Stimulated activated CD4-positive, alpha-beta T cell treated with anti-CD3 and anti-CD28 coated beads, Interleukin-4, amount 100 ng/mL, for 24 hours (primary cell): ENCODE data around the gene ASCC1.
"Not testable (repeated sequence)": the region's sequence is repeated elsewhere in the genome, so short reads cannot be mapped to it uniquely, and the experiment has no call there.

Experiments used
- DNase-seq: peaks from one replicate; pipeline ENCODE4 v3.0.0-alpha.2; 2020

Gene ASCC1

DNA sequence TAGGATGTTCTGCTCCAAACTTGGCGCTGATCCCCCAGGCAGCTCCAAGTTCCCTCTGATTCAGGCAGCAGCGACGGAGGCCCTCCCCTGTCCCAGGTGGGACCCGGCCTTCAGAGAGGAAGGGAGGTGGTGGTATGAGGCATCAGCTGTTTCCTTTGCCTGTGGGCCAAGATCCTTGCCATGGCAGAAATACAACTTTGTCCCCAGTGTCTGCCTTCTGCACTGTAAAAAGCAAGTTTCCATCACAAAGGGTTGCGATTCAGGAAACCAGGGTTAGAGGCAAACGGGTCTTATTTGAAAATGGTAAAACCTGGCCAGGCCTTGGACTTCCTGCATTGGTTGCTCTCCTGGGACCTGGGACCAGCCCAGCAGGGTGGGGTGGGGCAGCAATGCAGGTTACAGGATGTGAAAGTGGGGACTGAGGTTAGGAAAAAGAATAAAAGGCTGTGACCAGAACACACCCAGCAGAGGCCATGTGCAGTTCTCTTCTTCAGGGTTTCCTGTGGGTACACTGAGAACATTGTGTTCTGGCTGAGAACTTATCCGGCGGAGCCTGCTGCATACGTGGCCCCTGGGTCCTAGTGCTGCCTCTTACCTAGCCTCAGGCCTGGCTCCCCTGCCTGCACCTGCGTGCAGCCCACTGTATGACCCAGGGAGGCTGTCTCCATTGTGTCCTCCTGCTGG is 32.5 kb upstream of the ASCC1 start:
- peak; percentile 69 for DNase-seq

DNA sequence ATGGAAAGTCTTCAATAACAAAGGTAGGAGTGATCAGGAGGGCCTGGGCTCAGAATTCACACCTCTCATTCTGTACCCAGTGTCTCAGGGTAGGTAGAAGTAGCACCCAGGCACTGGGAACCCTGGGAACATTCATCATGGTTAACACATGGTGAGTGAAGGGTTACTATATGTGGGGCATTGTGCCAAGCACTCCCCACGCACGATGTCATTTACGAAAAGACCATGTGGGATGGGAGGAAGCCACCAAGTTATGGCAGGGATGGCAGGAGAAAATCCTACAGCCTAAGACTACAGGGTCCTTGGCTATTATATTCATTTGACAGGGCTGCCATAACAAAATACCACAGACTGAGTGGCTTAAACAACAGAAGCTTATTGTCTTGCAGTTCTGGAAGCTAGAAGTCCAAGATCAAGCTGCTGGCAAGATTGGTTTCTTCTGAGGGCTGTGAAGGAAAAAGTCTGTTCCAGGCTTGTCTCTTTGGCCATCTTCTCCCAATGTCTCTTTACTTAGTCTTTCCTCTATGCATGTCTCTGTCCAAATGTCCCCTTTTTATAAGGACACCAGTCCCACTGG is 30.0 kb upstream of the ASCC1 start:
- no peak for DNase-seq

DNA sequence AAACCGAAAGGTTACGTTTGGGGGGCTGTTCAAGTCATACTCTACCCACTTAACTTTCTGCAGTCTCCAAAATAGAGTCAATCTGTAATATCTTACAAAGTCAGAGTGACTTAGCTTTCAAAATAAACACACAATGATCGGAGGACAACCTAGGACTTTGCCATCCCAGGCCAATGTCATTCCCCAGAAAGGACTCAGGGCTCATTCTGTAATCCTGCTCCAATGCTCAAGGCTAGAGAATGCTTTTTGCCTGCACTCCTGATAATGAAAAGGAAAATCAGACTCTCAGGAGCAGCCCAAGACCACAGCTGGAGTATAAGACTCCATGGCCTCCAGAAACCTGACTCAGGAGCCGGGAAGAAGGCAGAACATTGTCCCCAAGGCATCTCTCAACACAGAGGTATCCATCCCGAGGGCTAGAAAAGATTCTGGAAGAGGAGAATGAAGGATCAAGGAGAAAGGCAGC is 28.5 kb upstream of the ASCC1 start:
- DNase-seq: no peak

DNA sequence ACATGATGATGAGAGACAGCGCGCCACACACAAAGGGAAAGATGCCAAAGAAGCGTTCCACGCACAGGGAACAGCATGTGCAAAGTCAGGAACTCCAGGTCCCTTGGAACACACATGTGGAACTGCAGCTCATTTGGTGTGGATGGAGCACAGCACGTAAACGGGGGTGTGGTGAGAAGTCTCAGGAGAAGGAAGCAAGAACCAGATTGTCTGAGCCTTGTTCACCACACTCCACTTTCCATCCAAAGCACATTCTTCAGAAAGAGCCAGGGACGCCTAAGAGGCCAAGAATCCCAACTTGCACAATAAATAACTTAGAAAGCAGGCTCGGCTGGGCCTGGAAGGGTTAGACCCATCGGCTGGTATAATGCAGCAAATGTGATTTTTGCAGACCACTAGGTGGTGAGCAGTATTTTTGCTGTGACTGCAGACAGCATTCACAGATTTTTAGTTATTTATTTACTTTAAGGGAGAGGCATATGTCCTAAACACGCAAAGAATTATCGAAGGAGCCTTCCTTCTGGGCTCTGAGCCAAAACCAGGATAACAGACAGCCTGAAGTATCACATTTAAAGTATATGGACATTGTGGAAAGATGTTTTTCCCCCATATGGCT is 27.9 kb upstream of the ASCC1 start:
- DNase-seq: no peak

DNA sequence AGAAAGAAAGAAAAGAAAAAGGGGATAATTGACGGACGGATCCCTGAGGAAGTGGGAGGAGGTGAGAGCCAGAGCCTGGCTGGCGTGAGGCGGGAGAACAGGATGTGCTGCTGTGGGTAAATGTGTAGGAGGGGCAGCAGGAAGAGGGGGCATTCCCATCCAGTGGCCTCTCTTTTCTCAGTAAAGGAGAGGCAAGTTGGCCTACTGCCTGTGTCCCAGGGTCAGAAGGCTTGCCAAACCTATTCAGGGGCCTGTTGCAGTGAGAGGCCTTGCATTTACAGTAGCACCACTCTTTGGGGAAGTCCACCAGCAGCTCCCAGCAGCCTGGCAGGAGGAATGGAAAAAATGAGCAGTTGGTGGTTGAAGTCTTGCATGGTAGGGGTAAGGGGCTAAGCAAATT is 26.6 kb upstream of the ASCC1 start:
- no peak for DNase-seq

DNA sequence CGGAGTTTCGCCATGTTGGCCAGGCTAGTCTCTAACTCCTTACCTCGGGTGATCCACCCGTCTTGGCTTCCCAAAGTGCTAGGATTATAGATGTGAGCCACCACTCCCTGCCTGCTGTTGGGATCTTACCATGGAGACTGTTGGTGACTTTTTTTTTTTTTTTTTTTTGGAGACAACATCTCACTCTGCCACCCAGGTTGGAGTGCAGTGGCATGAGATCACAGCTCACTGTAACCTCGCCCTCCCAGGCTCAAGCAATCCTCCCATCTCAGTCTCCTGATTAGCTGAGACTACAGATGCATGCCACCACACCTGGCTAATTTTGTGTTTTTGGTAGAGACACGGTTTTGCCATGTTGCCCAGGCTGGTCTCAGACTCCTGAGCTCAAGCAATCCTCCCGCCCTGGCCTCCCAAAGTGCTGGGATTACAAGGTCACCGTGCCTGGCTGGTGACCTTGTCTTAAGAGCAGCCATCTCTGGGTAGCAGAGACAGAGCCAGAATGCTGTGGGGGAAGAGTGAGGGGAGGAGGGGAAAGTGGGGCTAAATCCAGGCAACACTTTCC is 25.7 kb upstream of the ASCC1 start:
- no peak for DNase-seq

DNA sequence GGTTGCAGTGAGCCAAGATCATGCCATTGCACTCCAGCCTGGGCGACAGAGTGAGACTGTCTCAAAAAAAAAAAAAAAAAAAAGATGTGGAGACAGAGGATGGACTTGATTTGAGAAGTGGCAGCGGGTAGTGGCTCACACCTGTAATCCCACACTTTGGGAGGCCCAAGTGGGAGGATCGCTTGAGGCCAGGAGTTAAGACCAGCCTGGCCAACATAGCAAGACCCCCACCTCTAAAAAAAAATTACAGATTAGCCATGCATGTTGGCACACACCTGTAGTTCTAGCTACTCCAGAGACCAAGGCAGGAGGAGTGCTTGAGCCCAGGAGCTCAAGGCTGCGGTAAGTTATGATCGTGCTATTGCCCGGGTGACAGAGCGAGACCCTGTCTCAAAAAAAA is 24.3 kb upstream of the ASCC1 start:
- DNase-seq: no peak

DNA sequence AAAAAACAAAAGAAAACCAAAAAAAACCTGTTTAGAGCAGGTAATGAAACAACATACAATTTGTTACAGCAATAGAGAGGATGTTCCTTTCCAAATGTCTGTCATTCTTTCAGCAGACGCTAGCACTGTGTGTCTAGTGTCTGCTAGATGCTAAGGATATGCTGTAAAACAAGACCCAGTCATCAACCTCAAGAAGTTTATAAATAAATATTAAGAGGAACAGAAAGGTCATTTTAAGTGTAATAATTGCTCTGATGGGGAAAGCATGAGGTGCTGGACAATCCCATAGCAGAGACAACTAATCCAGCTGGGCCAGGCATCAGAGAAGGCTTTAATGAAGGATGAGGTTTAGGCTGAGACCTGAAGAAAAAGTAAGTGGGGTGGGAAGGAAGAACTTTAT is 23.3 kb upstream of the ASCC1 start:
- DNase-seq: no peak

DNA sequence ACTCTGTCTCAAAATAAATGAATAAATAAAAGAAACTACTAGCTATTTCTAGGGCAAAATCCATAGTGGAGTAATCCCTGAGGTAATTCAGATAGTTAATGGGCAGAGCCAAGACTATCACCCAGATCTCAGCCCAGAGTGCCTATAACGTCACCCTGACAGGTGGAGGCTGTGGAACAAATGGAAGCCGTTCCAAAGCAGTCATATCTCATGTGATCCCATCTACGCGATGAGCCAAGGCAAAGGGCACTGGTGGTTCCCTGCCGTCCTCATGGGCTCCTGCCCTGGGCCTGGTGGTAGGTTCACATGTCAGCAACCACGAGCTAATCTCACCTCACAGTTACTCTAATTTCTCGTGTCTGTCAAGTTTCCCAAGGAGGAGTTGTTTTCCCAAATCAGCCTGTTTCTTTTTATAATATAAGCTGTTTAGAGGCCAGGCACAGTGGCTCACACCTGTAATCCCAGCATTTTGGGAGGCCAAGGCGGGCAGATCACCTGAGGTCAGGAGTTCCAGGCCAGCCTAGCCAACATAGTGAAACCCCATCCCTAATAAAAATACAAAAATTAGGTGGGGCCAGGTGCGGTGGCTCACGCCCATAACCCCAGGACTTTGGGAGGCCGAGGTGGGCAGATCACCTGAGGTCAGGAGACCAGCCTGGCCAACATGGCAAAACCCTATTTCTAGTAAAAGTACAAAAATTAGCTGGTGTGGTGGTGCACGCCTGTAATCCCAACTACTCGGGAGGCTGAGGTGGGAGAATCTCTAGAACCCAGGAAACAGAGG is 22.5 kb upstream of the ASCC1 start:
- DNase-seq: no peak

DNA sequence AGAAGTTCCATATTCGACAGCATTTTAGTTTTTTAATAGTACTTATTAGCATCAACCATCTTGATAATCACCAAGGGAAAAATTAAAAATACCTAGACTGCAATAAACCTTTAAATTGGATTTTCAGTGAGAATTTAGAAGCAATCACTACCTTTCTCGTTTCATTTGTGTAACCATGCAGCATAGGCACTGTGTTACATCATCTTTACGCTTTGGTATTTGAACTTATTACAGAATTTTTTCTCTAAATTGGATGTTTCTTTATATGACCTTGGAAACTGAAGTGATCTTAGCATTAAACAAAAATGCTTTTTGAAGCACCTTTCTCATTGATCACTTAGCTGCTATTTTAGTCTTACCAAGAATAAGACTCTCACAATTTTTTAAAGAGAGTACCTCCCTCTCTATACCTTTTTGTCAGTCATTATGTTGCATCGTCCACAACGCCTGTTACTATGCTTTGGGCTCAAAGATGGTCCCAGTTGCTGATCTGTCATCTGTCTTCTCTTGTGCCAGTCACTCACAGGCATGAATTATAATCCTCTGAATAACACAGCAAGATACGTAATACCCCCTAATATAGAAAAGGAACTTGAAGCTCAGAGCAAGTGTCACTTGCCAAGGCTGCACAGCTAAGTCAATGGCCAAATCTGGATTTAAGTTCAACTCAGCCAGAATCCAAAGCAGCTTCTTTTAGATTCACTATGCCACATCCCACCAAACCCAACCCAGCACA is 19.6 kb upstream of the ASCC1 start:
- no peak for DNase-seq

DNA sequence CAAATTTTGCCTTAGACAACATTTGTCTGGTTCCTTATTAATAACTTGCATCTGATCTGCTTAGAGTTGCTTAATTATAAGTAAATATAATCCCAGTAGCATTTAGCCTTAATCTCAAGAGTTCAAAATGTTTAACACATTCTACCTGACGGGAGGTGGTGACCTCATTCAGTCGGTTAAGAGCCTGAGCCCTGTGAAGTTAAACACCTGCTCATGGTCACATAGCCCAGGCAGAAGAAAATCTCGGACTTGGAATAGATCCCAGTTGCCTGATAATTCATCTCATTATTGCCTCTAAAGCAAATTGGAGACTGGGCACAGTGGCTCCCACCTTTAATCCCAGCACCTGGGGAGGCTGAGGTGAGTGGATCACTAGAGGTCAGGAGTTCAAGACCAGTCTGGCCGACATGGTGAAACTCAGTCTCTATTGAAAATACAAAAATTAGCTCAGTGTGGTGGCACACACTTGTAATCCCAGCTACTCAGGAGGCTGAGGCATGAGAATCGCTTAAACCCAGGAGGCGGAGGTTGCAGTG is 18.6 kb upstream of the ASCC1 start:
- DNase-seq: no peak

DNA sequence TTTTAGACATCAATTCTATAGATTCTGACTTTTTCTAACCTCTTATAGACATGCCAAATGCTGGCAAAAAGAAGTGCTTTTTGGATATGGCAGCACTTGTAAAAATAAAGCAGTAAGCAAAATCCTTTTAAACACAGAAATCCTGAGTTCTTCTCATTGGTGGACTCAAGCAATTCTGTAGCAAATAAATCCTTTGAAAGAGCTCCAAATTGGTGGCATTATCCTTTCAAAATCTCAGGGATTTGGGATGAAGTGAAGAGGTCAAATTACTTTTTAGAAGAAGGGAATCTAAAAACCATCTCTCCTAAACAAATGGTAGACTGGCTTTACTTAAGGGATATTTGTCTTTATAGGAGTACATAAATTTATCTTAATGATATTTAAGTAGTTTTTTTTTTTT is 17.5 kb upstream of the ASCC1 start:
- no peak for DNase-seq

DNA sequence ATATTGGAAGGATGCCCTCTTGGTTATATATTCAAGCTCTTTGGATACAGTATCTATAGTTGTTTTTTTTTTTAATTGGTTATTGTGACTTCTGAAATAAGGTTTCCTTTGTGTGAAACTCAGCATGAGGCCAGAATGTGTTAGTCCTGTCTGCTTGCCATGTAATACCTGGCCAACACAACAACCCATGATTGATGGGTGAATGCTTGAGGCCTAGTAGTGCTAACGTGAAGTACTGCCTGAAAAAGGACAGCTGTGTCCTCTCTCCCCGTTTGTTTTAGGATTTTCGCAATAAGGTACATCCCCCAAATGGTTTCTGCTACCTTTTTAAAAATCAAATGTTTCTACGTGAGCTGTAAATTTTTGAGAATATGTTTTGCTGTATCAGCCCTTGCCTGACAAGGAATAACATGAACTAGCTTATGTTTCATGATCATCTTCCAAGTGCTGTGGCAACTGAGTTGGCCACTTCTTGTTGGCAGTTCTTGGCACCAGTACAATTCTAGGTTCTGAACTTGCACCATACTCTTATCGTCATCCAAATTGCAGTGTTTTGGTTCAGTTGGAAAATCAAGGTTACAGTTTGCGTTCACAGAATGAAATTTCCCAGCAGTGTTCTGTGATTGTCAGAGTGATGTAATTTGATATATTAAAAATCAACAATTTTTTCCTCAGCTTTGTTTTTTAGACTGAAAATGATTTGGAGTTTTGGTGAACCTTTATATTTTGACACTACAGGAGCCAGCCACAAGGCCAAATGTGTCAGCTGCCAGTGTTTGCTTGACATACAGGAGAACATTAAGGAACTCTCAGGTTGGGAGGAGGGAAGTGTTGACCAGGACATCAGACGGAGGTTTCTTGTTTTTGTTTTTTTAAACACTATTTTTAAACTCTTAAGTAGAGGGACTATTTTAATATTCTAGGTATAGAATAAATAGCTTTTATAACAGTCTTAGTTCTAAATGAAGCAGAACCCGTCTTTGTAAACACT is 13.5 kb upstream of the ASCC1 start:
- DNase-seq: no peak

DNA sequence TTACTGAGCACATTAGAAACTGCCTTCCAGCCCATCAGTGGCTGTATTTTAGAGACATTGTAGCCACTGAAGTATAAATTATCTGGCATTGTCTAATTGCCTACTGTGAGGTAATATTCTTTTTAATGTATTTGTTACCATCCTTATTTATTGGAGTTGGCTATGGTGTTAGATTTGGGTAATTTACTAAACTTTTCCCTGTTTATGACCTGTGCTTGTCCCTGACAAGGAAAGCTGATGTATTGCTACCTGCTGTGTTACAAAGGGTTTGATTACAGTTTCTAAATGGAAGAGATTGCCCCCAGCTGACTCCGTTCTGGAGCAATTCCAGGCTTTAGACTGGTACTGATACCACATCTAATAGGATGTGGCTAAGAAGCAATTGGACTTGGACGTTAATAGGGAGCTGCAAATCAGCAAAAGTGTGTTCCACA is 12.3 kb upstream of the ASCC1 start:
- DNase-seq: no peak

DNA sequence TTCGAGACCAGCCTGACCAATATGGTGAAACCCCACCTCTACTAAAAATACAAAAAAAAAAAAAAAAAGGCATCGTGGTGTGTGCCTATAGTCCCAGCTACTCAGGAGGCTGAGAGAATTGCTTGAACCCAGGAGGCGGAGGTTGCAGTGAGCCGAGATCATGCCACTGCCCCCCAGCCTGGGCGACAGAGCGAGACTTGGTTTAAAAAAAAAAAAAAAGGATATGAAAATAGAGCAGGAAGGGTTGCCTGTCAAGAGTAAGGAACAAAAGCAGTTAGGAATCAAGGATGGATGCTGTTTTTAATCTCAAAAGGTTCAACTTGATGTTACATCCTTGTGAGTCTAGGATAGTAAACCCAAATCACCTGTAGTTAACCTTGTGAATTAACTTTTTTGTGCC is 11.8 kb upstream of the ASCC1 start:
- DNase-seq: no peak

DNA sequence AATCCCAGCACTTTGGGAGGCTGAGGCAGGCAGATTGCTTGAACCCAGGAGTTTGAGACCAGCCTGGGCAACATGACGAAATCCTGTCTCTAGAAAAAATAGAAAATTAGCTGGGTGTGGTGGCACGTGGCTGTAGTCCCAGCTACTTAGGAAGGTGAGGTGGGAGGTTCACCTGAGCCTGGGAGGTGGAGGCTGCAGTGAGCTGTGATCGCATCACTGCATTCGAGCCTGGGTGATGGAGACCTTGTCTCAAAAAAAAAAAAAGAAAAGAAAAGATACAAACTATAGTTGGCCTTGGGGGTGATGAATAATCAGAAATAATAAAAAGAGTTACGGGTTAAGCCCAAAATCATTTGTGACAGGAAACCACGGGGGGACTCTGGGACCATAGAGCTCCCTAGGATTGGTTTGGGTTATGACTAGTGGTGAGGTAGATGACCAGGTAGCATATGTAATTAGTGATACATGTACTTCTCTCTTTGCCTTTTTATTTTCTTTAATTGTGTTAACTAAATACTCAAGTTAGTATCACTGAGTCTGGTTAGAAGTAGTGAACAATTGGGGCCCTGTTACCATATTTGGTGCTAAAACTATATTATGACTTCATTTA is 10.4 kb upstream of the ASCC1 start:
- no peak for DNase-seq

DNA sequence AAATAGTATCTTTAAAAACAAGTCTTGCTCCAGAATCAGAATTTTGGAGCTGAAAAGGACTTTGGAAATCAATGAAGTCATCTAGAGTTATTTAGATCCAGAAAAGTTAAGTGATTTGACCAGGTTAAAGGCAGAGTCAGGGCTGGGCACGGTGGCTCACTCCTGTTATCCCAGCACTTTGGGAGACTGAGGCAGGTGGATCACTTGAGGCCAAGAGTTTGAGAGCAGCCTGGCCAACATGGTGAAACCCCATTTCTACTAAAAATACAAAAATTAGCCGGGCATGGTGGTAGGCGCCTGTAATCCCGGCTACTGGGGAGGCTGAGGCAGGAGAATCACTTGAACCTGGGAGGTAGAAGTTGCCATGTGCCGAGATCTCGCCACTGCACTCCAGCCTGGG is 8.1 kb upstream of the ASCC1 start:
- not testable (repeated sequence) for DNase-seq

DNA sequence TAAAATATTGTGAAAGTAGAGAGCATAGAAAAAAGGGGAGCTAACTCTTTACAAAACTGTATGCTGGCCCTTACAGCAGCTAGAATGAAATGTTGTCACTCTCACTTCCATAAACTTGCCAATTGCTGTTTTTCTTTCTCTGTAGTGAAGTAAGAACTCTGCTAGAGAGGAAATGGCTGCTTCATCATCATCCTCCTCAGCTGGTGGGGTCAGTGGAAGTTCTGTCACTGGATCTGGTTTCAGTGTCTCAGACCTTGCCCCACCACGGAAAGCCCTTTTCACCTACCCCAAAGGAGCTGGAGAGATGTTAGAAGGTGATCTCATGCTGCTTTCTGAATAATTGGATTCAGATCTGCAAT is 7.6 kb upstream of the ASCC1 start:
- DNase-seq: no peak

DNA sequence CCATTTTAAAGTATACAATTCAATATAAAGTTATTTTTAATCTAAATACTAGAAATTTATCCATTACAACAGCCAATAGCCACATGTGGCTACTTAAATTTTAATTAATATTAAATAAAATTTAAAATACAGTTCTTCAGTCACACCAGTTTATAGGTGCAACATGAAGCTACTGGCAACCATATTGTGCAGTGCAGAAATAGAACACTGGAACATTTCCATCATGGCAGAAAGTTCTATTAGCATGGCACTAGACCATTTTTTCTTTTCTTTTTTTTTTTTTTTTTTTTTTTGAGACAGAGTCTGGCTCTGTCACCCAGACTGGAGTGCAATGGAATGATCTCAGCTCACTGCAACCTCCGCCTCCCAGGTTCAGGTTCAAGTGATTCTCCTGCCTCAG is 5.2 kb upstream of the ASCC1 start:
- DNase-seq: no peak

DNA sequence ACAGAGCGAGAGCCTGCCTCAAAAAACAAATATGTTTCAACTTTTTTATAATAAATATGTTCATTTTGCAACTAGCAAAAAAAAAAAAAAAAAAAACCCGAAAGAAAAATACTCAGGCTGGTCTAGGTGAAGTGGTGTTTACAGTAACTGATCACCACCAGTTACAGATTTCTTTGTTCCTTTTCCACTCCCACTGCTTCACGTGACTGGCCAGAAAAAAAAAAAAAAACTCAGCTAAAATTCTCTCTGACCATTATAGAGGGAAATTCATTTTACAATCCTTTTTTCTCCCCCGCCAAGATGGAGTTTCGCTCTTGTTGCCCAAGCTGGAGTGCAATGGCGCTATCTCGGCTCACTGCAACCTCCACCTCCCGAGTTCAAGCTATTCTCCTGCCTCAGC is 4.6 kb upstream of the ASCC1 start:
- no peak for DNase-seq
